HepG2 (cell line): ENCODE measurements around the gene RGS10. TPM values are rescaled to one million over a fixed set of nuclear protein-coding genes. Genes with fewer than 3 reads are reported as not detected.

ENCODE experiments used
- ATAC-seq: fragments of 200-7000 bp; cut with Tn5 transposase; 3 replicates; pipeline ENCODE4 v1.9.1; 2020; ENCODE audit warnings: mild to moderate bottlenecking, moderate library complexity
- BruUV-seq: library from RNA; stranded (reverse); fragments of 400-500 nt; replicated peaks from 2 replicates; lab custom pipeline; 2021; lab: Mats Ljungman, UMichigan
- CTCF ChIA-PET: fragments of 300-600 bp; formaldehyde crosslinking; extraction: SDS; loops from one replicate; lab custom pipeline; 2021; ENCODE audit warnings: low total read pairs, inconsistent platforms, low intra/inter-chr PET ratio; lab: Yijun Ruan, JAX
- POLR2A ChIA-PET: fragments of 350-600 bp; sonication (Branson Sonifier 250); formaldehyde crosslinking; loops from one replicate; lab custom pipeline; 2020; ENCODE audit warnings: antibody characterized with exemption, inconsistent platforms; lab: Yijun Ruan, JAX
- DNase-seq: peaks from one replicate; pipeline ENCODE4 v3.0.0-alpha.2; 2015; ENCODE audit warnings: low spot score
- FAIRE-seq: peaks from 3 replicates; lab custom pipeline; 2011; peaks lifted over from hg19 to GRCh38; lab: Jason Lieb, UNC
- H2AFZ ChIP-seq: one replicate; pipeline ENCODE4 v1.6.1; 2011; ENCODE audit warnings: low read length, inconsistent platforms
- H3K27ac ChIP-seq: fragments of 300-600 bp; 3 replicates; pipeline ENCODE4 v1.8.0; 2011; ENCODE audit warnings: mixed run types, mild to moderate bottlenecking, mixed read lengths, low read length, inconsistent platforms; ENCODE audit not compliant: insufficient read depth; ENCODE audit errors: extremely low read length
- H3K27me3 ChIP-seq, 2 experiments: fragments of 200-600 bp in 1 of 2; 2 replicates in 1 of 2; 3 replicates in 1 of 2; pipeline versions ENCODE4 v1.6.0 to v1.8.0; 2011; ENCODE audit warnings: low read length in 2 of 2, mild to moderate bottlenecking in 2 of 2, moderate library complexity in 2 of 2, inconsistent platforms in 1 of 2; ENCODE audit not compliant: insufficient read depth in 2 of 2, control insufficient read depth in 1 of 2
- H3K36me3 ChIP-seq, 2 experiments: fragments of 200-600 bp in 1 of 2; replicated peaks in 1 of 2; 2 replicates in 1 of 2; 3 replicates in 1 of 2; pipeline versions ENCODE4 v1.5.1 to v1.8.0; 2011; ENCODE audit warnings: low read length in 2 of 2, inconsistent platforms in 1 of 2; ENCODE audit not compliant: insufficient read depth in 2 of 2, control insufficient read depth in 1 of 2
- H3K4me1 ChIP-seq: 2 replicates; pipeline ENCODE4 v1.5.1; 2012; ENCODE audit warnings: low read length, inconsistent platforms; ENCODE audit not compliant: insufficient read depth
- H3K4me2 ChIP-seq: 2 replicates; pipeline ENCODE4 v1.6.0; 2011; ENCODE audit warnings: low read depth, low read length, inconsistent platforms
- H3K4me3 ChIP-seq, 3 experiments: fragments of 200-600 bp in 1 of 3; sonication (generic), shearing (Covaris generic) in 1 of 3; replicated peaks in 1 of 3; 2 replicates each; pipeline ENCODE4 v1.5.1; 2011 to 2016; ENCODE audit warnings: low read length in 3 of 3, inconsistent platforms in 2 of 3, low read depth in 2 of 3, mild to moderate bottlenecking in 2 of 3, control low read depth in 1 of 3, mixed read lengths in 1 of 3; ENCODE audit not compliant: insufficient read depth in 1 of 3
- H3K79me2 ChIP-seq: one replicate; pipeline ENCODE4 v1.6.1; 2011; ENCODE audit warnings: low read length, inconsistent platforms; ENCODE audit not compliant: insufficient read depth
- H3K9ac ChIP-seq: 2 replicates; pipeline ENCODE4 v1.6.0; 2011; ENCODE audit warnings: mild to moderate bottlenecking, low read depth, low read length, inconsistent platforms; ENCODE audit not compliant: insufficient read depth
- H3K9me3 ChIP-seq: 2 replicates; pipeline ENCODE4 v1.5.1; 2012; ENCODE audit warnings: mild to moderate bottlenecking, low read length
- H4K20me1 ChIP-seq: 2 replicates; pipeline ENCODE4 v1.6.0; 2011; ENCODE audit warnings: inconsistent platforms, mild to moderate bottlenecking, low read length, moderate library complexity; ENCODE audit not compliant: insufficient read depth
- GTF3A ChIP-seq: sonication (generic); formaldehyde crosslinking; conservative IDR thresholded peaks from 2 replicates; pipeline ENCODE4 v1.4.0; 2020; ENCODE audit warnings: mild to moderate bottlenecking, missing genetic modification reagents
- MXD4 ChIP-seq: IDR thresholded peaks from 2 replicates; pipeline ENCODE4 v1.6.1; 2016; ENCODE audit warnings: mild to moderate bottlenecking, missing biosample characterization, missing genetic modification reagents
- NFE2 ChIP-seq: sonication (generic); formaldehyde crosslinking; IDR thresholded peaks from 2 replicates; pipeline ENCODE4 v1.4.0; 2020; ENCODE audit warnings: missing genetic modification reagents
- PAF1 ChIP-seq: IDR thresholded peaks from 2 replicates; pipeline ENCODE4 v1.6.1; 2016; ENCODE audit warnings: missing genetic modification reagents, missing compliant biosample characterization
- ZNF670 ChIP-seq: sonication (generic); formaldehyde crosslinking; IDR thresholded peaks from 2 replicates; pipeline ENCODE4 v1.8.0; 2022; ENCODE audit warnings: mild to moderate bottlenecking, missing genetic modification reagents, borderline replicate concordance
- ZNF781 ChIP-seq: sonication (generic); formaldehyde crosslinking; IDR thresholded peaks from 2 replicates; pipeline ENCODE4 v1.5.1; 2020; ENCODE audit warnings: borderline replicate concordance, mild to moderate bottlenecking, missing genetic modification reagents; ENCODE audit errors: not compliant biosample characterization
- WGBS: methylation state at CpG from one replicate; pipeline ENCODE4 v1.1.6; 2017; ENCODE audit warnings: low lambda C conversion rate; 5-methylcytosine and 5-hydroxymethylcytosine counted together
- in situ Hi-C: cut with HindIII; loops from 2 replicates; pipeline ENCODE4 v1.10.0; 2017; ENCODE audit warnings: low pct_unique_long_range_greater_than_20kb; ENCODE audit not compliant: extremely low pct_ligation_motif_present
- intact Hi-C: fragments of 100-400 bp; cut with micrococcal nuclease; formaldehyde crosslinking; loops from one replicate; pipeline ENCODE4 v1.10.0; 2022; ENCODE audit not compliant: unreplicated experiment
- polyA plus RNA-seq, 8 experiments: library from polyadenylated mRNA; depleted of rRNA in 3 of 8; stranded (reverse) in 7 of 8; unstranded in 1 of 8; fragments of >200 nt; fragmentation: Illumina TruSeq in 4 of 8; extraction: Trizol in 4 of 8; gene quantifications; 2 replicates each; pipeline versions ENCODE4 v1.2.1 to v1.2.3, GENCODE V29; 2011 to 2016; ENCODE audit warnings: low read depth in 4 of 8, missing spikeins in 1 of 8, mixed read lengths in 1 of 8; ENCODE audit not compliant: insufficient read depth in 1 of 8
- total RNA-seq, 5 experiments: library from RNA; depleted of rRNA; stranded (reverse); fragments of >200 nt; fragmentation: Illumina TruSeq; extraction: Trizol; gene quantifications; 2 replicates each; pipeline ENCODE4 v1.2.3, GENCODE V29; 2016; ENCODE audit warnings: low read depth in 1 of 5
- TF ChIP-seq, protein P1 (sequence below): IDR thresholded peaks from 2 replicates; pipeline ENCODE4 v1.6.1; 2016

The RGS10 gene
- total and polyA plus RNA-seq, 2 of the 13 experiments (the other 11 are each of a cell fraction or from before 2014, with no cell fraction given) = 1.7 to 5.1 TPM

DNA sequence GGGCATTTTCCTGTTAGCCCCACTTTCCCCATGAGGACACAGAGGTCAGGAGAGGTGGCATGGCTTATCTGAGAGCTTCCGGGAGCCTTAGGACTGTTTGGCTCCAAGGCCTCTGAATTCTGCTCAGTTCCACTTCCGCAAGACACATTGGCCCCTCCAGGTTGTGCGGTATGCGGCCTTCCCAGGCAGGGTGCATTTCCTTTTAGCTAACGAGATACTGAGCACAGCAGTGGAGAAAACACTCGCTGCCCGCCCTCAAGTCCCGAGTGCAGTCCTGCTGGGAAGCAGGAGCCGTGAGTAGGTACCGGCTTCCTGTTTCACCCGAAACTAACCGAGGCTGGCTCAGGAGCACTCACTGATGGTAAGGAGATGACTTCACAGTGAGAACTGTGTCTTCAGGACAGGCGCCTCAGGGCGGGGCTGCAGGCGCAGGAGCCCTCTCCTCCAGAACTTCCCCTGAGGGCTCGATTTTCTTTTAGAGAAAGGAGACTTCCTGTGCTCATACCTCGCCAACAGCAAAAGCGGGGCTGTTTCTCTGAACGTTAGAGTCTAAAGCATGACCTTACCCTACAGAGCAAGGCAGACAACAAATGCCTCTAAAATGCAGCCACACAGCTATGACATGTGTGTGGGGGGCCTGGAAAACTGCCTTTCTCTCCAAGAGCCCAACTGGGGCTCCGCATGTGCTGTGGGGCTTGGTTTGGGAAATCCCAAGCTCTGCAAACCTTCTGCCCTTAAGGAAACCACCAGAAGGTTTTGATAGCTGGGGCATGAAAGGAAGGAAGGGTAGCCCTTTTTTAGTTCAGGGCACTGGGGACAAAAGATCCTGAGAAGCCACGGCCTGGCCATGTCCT is 25.9 kb downstream of the RGS10 start:
- H3K79me2 ChIP-seq = no peaks in the 10 kb centered on the region
- peaks cover 21% of the 10 kb centered on the region for H3K4me1 ChIP-seq
- FAIRE-seq (no peak), DNase-seq (no peak), ATAC-seq (peak; percentile 39)
- H3K27me3 ChIP-seq = no peaks in the 10 kb centered on the region
- CTCF ChIA-PET = no interaction called here
- intact Hi-C loops (no loop called here), in situ Hi-C loops (no loop called here)
- no peak overlapping the region for H3K27ac ChIP-seq
- no peak overlapping the region for H3K4me3 ChIP-seq
- H3K9ac ChIP-seq = no peak overlapping the region
- no peak overlapping the region for H2AFZ ChIP-seq
- TF ChIP-seq NFE2 = no peak
- TF ChIP-seq ZNF781 = no peak
- TF ChIP-seq, protein P1, sequence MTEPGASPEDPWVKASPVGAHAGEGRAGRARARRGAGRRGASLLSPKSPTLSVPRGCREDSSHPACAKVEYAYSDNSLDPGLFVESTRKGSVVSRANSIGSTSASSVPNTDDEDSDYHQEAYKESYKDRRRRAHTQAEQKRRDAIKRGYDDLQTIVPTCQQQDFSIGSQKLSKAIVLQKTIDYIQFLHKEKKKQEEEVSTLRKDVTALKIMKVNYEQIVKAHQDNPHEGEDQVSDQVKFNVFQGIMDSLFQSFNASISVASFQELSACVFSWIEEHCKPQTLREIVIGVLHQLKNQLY (CRISPR knock-in tag) = no peak
- TF ChIP-seq MXD4 (CRISPR knock-in tag) = no peak
- TF ChIP-seq ZNF670 = no peak
- POLR2A ChIA-PET = no interaction called here
- H3K4me2 ChIP-seq = no peak overlapping the region
- no peaks in the 10 kb centered on the region for H3K9me3 ChIP-seq
- no TSS peak for BruUV-seq
- 85% methylated on average over 18 of the region's 21 CpGs for whole genome bisulfite sequencing
- H3K36me3 ChIP-seq = no peaks in the 10 kb centered on the region
- no peaks in the 10 kb centered on the region for H4K20me1 ChIP-seq

DNA sequence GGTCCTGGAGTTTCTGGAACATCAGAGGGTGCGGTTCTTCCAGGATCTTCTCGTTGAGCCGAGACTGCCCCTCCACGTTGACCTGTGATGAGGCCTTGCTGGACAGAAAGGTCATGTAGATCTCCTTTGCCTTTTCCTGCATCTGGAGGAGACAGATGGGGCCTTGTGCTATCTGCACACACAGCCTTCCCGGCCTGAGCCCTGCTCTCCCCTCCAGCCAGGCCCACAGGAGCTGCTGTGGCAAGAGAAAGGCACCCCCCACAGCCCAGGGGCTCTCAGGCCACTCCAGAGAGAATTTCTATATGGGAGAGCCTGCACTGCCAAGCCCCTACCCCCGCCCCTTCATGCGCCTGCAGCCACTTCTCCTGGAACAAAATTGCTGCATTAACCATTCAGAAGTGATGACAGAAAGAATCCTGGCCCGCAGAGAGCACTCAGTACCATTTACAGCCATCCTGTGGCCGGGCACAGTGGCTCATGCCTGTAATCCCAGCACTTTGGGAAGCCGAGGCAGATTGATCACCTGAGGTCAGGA is 26.9 kb downstream of the RGS10 start:
- WGBS = 87% methylated on average over 4 of the region's 10 CpGs
- Histone ChIP-seq H2AFZ (no peak overlapping the region), H3K36me3 (no peaks in the 10 kb centered on the region), H3K9ac (no peak overlapping the region), H3K9me3 (no peaks in the 10 kb centered on the region), H3K4me3 (no peak overlapping the region), H3K79me2 (no peaks in the 10 kb centered on the region), H3K27me3 (no peaks in the 10 kb centered on the region), H4K20me1 (no peaks in the 10 kb centered on the region), H3K4me2 (no peak overlapping the region), H3K27ac (no peak overlapping the region), H3K4me1 (peaks cover 19% of the 10 kb centered on the region)
- ATAC-seq (no peak), FAIRE-seq (no peak), DNase-seq (no peak)
- no TSS peak for BruUV-seq
- intact Hi-C loops = no loop called here
- in situ Hi-C loops = no loop called here
- POLR2A ChIA-PET = no interaction called here
- CTCF ChIA-PET = no interaction called here
- TF ChIP-seq GTF3A (CRISPR knock-in tag) = no peak
- no peak for TF ChIP-seq PAF1
